Measurements from ENCODE around the gene EPHB1. TPM values are rescaled to one million over a fixed set of nuclear protein-coding genes. Genes with fewer than 3 reads are reported as not detected.

EPHB1 gene
- total RNA-seq, 4 donors from 2014 or later = 2.3 to 5.6 (median 4.6) TPM

- Histone ChIP-seq H3K4me3 (replicated peaks in 1 of 3) (peak overlapping the region; percentile 6 to 68 (median 38)), H3K27ac (no peak overlapping the region), H3K9me3 (no peaks in the 10 kb centered on the region), H3K4me1 (peaks cover 5 to 23% of the 10 kb centered on the region in 2 donors), H3K36me3 (no peaks in the 10 kb centered on the region), H3K27me3 (no peaks in the 10 kb centered on the region)
- 3% methylated on average over 26 to 27 of the region's 61 CpGs for WGBS, 2 donors
- TF ChIP-seq, protein P1, sequence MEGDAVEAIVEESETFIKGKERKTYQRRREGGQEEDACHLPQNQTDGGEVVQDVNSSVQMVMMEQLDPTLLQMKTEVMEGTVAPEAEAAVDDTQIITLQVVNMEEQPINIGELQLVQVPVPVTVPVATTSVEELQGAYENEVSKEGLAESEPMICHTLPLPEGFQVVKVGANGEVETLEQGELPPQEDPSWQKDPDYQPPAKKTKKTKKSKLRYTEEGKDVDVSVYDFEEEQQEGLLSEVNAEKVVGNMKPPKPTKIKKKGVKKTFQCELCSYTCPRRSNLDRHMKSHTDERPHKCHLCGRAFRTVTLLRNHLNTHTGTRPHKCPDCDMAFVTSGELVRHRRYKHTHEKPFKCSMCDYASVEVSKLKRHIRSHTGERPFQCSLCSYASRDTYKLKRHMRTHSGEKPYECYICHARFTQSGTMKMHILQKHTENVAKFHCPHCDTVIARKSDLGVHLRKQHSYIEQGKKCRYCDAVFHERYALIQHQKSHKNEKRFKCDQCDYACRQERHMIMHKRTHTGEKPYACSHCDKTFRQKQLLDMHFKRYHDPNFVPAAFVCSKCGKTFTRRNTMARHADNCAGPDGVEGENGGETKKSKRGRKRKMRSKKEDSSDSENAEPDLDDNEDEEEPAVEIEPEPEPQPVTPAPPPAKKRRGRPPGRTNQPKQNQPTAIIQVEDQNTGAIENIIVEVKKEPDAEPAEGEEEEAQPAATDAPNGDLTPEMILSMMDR (IDR thresholded peaks at IDR 0.05) = no peak
- TF ChIP-seq POLR2A (IDR thresholded peaks at IDR 0.05) = no peak
- DNase-seq = peak; percentile 46 to 60
- intact Hi-C loops (cut with DNase I) = loop anchor here (10.0 kb wide), 1 partner anchor 1098 kb away; no protein-coding TSS in a partner anchor
These were observed 1.4 kb downstream of the EPHB1 start for GRCh38 chr3:134796281-134797056.

- no peaks in the 10 kb centered on the region for H3K27me3 ChIP-seq
- no peak overlapping the region for H3K27ac ChIP-seq
- no peak for DNase-seq
- H3K4me1 ChIP-seq = peaks cover 5 to 23% of the 10 kb centered on the region in 2 donors
- intact Hi-C loops (cut with DNase I) = loop anchor here (10.0 kb wide), 1 partner anchor 1098 kb away; no protein-coding TSS in a partner anchor
- no peak for TF ChIP-seq POLR2A (IDR thresholded peaks at IDR 0.05)
- TF ChIP-seq, protein P1 (IDR thresholded peaks at IDR 0.05) = no peak
- no peaks in the 10 kb centered on the region for H3K9me3 ChIP-seq
- 30 to 43% methylated on average over 20 to 28 of the region's 33 CpGs for WGBS, 2 donors
- H3K4me3 ChIP-seq (replicated peaks in 1 of 3) = peak overlapping the region in 1 of 3 donors; percentile 38
- no peaks in the 10 kb centered on the region for H3K36me3 ChIP-seq
These were observed 2.1 kb downstream of the EPHB1 start for GRCh38 chr3:134797057-134797740.

GRCh38 chr3:134797741-134798451 is 2.8 kb downstream of the EPHB1 start:
- Histone ChIP-seq H3K4me3 (replicated peaks in 1 of 3) (no peak overlapping the region), H3K27ac (no peak overlapping the region), H3K9me3 (no peaks in the 10 kb centered on the region), H3K4me1 (peaks cover 5 to 23% of the 10 kb centered on the region in 2 donors), H3K27me3 (no peaks in the 10 kb centered on the region), H3K36me3 (no peaks in the 10 kb centered on the region)
- TF ChIP-seq POLR2A (IDR thresholded peaks at IDR 0.05) = no peak
- TF ChIP-seq, protein P1 (IDR thresholded peaks at IDR 0.05) = no peak
- DNase-seq = no peak
- 74 to 82% methylated on average over 13 of the region's 13 CpGs for WGBS, 2 donors
- intact Hi-C loops (cut with DNase I) = loop anchor here (10.0 kb wide), 1 partner anchor 1097 kb away; no protein-coding TSS in a partner anchor

- Histone ChIP-seq H3K36me3 (no peaks in the 10 kb centered on the region), H3K9me3 (no peaks in the 10 kb centered on the region), H3K4me1 (peaks cover 5 to 23% of the 10 kb centered on the region in 2 donors), H3K27ac (no peak overlapping the region), H3K4me3 (replicated peaks in 1 of 3) (no peak overlapping the region), H3K27me3 (no peaks in the 10 kb centered on the region)
- WGBS, 2 donors = 73 to 77% methylated on average over 9 of the region's 9 CpGs
- TF ChIP-seq, protein P1 (IDR thresholded peaks at IDR 0.05) = no peak
- no peak for TF ChIP-seq POLR2A (IDR thresholded peaks at IDR 0.05)
- intact Hi-C loops (cut with DNase I) = loop anchor here (10.0 kb wide), 1 partner anchor 1096 kb away; no protein-coding TSS in a partner anchor
- no peak for DNase-seq
These were observed 3.7 kb downstream of the EPHB1 start for GRCh38 chr3:134798681-134799311.

Data from thyroid gland (tissue), 4 donors.